ENCODE measurements around the gene CSTB. TPM values are rescaled to one million over a fixed set of nuclear protein-coding genes. Genes with fewer than 3 reads are reported as not detected.
A peak's percentile ranks its signal among the peaks of the same experiment; 100 is the strongest.

The CSTB gene
- total RNA-seq, 1 experiment from 2014 or later = 136 TPM

DNA sequence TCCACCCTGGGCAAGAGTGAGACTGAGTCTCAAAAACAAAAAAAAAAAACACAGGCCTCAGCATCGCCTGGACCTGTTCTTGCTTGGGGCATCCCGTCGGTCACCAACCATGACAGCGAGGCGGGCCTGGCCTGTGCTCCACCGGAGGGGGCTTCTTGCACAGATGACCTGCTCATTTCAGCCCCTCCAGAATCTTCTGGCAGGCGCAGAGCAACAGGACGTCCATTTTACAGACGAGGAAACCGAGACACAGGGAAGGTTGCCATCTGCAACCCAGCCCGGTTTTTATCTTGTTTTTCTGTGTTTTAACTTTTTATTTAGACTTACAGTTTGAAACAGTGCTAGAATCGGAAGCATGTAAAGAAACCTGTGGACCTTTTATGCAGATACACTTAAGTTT lies 918 bp downstream of the CSTB start:
- H3K9me3 ChIP-seq (ENCODE audit: insufficient read depth, low read depth) = no peaks in the 10 kb centered on the region
- H3K36me3 ChIP-seq (ENCODE audit: low read depth) = peaks cover 15% of the 10 kb centered on the region
- H3K9me2 ChIP-seq (ENCODE audit: insufficient read depth) = no peaks in the 10 kb centered on the region
- H3K79me2 ChIP-seq (ENCODE audit: low read depth) = peaks cover 40% of the 10 kb centered on the region
- POLR2A ChIA-PET (ENCODE audit: unreplicated experiment) = no interaction called here
- BruUV-seq (replicated peaks) = TSS peak; percentile 65
- H3K4me1 ChIP-seq (replicated peaks; ENCODE audit: insufficient read depth) = peaks cover 41% of the 10 kb centered on the region
- CTCF ChIA-PET = no interaction called here
- TF ChIP-seq CTCF (conservative IDR thresholded peaks at IDR 0.05) (no peak), EZH2 (IDR thresholded peaks at IDR 0.05; ENCODE audit: low read depth) (no peak)
- peaks cover 7% of the 10 kb centered on the region for H4K20me1 ChIP-seq (ENCODE audit: insufficient read depth)
- H3K27me3 ChIP-seq (ENCODE audit: insufficient read depth, low read depth) = no peaks in the 10 kb centered on the region
- peak overlapping the region; percentile 96 for H3K4me3 ChIP-seq
- peak overlapping the region; percentile 100 for H3K27ac ChIP-seq
- peaks cover 55% of the 10 kb centered on the region for H3F3A ChIP-seq (ENCODE audit: insufficient read depth, low read depth)
- H2AFZ ChIP-seq = no peak overlapping the region
- DNase-seq = no peak
- H3K4me2 ChIP-seq = peak overlapping the region; percentile 95
- intact Hi-C loops (cut with micrococcal nuclease; ENCODE audit: unreplicated experiment) = no loop called here

DNA sequence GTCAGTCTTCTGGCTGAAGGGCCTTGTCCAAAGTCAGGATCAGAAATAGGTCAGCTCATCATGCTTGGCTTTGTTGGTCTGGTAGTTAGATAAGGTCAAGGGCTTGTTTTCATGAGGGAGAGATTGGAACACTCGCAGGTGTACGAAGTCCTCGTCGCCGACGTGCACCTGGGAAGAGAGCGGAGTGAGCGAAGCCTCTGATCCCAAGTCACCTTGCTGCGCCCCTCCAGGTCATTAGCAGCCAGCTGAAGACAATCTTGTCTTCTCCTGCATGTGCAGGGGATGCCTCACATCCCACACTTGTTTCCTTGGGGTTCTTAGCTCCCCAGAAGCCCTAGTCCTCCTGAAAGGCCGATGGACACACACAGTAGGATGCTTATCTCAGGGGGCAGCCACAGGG lies 1.9 kb downstream of the CSTB start:
- H3K9me3 ChIP-seq (ENCODE audit: insufficient read depth, low read depth) = no peaks in the 10 kb centered on the region
- peaks cover 39% of the 10 kb centered on the region for H3K4me1 ChIP-seq (replicated peaks; ENCODE audit: insufficient read depth)
- no peaks in the 10 kb centered on the region for H3K9me2 ChIP-seq (ENCODE audit: insufficient read depth)
- intact Hi-C loops (cut with micrococcal nuclease; ENCODE audit: unreplicated experiment) = no loop called here
- no peaks in the 10 kb centered on the region for H3K27me3 ChIP-seq (ENCODE audit: insufficient read depth, low read depth)
- H3K79me2 ChIP-seq (ENCODE audit: low read depth) = peaks cover 34% of the 10 kb centered on the region
- H3K4me2 ChIP-seq = peak overlapping the region; percentile 95
- H3K4me3 ChIP-seq = peak overlapping the region; percentile 96; the same call in 1 of the 2 replicates
- no TSS peak for BruUV-seq (replicated peaks)
- peak overlapping the region; percentile 100 for H3K27ac ChIP-seq
- peaks cover 15% of the 10 kb centered on the region for H3K36me3 ChIP-seq (ENCODE audit: low read depth)
- ChIA-PET POLR2A (ENCODE audit: unreplicated experiment) (no interaction called here), CTCF (no interaction called here)
- TF ChIP-seq EZH2 (IDR thresholded peaks at IDR 0.05; ENCODE audit: low read depth) = no peak
- TF ChIP-seq CTCF (conservative IDR thresholded peaks at IDR 0.05) = no peak
- H4K20me1 ChIP-seq (ENCODE audit: insufficient read depth) = peaks cover 7% of the 10 kb centered on the region
- DNase-seq = no peak
- no peak overlapping the region for H2AFZ ChIP-seq
- H3F3A ChIP-seq (ENCODE audit: insufficient read depth, low read depth) = peaks cover 56% of the 10 kb centered on the region

DNA sequence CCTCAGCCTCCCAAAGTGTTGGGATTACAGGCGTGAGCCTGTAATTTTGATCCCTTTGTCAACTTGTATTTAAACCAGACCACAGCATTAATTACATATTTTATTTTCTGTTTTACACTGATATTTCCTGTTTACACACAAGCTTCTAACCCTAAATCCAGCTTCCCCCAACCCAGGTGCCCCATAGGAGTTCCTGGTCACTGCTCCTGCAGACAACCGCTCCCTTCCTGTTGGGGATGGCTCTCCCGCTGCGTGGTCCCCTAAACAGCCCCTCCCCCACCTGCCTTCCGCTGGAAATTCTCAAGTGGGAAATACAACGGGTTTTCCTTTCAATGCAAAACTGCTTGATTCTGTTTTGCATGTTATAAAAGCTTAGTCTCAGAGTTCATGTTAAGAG lies 3.7 kb downstream of the CSTB start:
- intact Hi-C loops (cut with micrococcal nuclease; ENCODE audit: unreplicated experiment) = no loop called here
- peaks cover 15% of the 10 kb centered on the region for H3K36me3 ChIP-seq (ENCODE audit: low read depth)
- H3K9me2 ChIP-seq (ENCODE audit: insufficient read depth) = no peaks in the 10 kb centered on the region
- ChIA-PET POLR2A (ENCODE audit: unreplicated experiment) (interaction anchor here (0.7 kb wide), 1 partner anchor 31 kb away, joined by 3 read pairs; no protein-coding TSS in a partner anchor), CTCF (no interaction called here)
- H3K9me3 ChIP-seq (ENCODE audit: insufficient read depth, low read depth) = no peaks in the 10 kb centered on the region
- H2AFZ ChIP-seq = no peak overlapping the region
- peak overlapping the region; percentile 37; the same call in 1 of the 2 replicates for H3K27ac ChIP-seq
- no peak overlapping the region for H3K4me2 ChIP-seq
- no peak overlapping the region for H3K4me3 ChIP-seq
- H3K79me2 ChIP-seq (ENCODE audit: low read depth) = peaks cover 34% of the 10 kb centered on the region
- peaks cover 7% of the 10 kb centered on the region for H4K20me1 ChIP-seq (ENCODE audit: insufficient read depth)
- no peak for DNase-seq
- no peak for TF ChIP-seq EZH2 (IDR thresholded peaks at IDR 0.05; ENCODE audit: low read depth)
- H3K4me1 ChIP-seq (replicated peaks; ENCODE audit: insufficient read depth) = peaks cover 42% of the 10 kb centered on the region
- peaks cover 59% of the 10 kb centered on the region for H3F3A ChIP-seq (ENCODE audit: insufficient read depth, low read depth)
- no peaks in the 10 kb centered on the region for H3K27me3 ChIP-seq (ENCODE audit: insufficient read depth, low read depth)
- BruUV-seq (replicated peaks) = no TSS peak
